ENCODE results near the gene SNAP47.

The SNAP47 gene

DNA sequence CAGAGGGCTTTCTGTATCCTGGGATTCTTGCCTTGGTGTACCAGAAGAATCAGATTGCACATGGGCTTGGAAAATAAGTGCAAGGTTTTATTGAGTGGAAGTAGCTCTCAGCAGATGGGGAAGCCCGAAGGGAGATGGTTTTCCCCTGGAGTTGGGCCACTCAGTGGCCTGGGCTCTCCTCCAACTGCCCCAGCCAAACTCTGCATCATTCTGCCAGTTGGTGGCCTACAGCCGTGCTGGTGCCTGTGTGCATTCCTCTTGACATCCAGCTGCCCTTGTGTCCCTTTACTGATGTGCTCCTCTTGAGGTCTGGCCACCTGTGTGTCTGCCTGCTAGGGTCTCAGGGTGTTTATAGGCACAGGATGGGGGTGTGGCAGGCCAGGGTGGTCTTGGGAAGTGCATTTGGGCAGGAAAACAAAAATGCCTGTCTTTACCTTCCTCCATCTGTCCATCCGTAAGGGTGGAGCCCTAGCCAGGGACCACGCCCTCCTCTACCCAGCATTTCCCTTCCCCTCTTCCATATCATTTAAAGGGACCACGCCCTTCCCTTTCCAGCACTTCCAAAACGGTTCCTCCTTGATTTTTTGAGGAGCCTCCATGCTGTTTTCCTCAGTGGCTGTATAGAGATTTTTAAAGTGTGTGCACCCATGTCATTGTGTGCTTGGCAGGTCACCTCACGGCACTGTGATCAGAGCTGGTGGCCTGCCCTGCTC, 18.9 kb downstream of the SNAP47 start:
- DNase-seq = no peak

DNA sequence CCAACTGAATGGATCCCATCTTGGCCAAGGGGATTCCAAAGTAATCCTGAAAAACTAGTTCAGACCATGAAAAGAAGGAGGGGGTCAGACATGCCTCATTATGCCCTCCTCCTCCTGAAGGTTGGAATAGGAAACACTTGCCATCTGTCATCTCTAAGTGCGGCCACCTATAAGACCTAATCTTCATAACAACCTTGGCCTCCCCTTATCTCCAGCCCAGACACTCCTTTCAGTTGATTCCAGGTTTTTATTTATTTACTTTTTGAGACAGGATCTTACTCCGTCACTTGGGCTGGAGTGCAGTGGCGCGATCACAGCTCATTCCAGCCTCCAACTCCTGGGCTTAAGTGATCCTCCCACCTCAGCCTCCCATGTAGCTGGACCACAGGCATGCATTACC, 19.7 kb downstream of the SNAP47 start:
- DNase-seq = no peak

DNA sequence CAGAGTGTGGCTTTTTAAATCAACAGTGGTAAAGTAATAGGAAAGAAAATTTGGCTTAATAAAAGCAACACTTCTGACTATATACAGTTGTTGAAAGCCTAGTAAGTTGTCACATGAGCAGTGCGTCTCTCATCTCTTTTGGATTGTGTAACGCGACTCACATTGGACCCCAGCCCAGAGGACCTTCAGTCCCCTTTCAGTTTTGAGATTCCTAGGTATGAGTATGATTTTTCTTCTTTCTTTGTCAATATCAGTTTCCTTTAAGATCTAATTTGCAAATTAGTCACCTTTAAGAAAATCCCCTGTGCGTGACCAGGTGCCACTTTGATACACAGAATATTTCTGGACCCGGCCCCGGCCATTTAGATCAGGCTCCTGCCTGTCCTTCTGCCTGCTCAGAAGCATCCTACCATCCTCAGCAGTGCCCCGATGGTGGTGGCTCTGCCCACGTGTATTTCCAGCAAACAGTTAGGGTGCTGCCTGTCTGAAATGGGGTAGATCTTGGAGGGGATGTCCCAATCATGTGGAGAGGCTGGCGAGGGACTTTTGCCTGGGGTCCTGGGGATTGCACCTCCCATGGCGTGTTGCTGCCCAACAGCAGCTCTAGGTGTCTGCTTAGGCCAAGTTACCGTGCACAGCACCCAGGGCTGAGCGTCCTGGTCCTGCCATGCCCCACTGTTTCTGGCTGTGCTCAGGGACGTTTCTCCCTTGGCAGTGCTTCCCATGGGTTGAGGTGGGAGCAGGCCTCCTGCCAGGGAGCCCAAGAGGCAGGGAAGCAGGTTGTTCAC, 21.1 kb downstream of the SNAP47 start:
- DNase-seq = no peak

DNA sequence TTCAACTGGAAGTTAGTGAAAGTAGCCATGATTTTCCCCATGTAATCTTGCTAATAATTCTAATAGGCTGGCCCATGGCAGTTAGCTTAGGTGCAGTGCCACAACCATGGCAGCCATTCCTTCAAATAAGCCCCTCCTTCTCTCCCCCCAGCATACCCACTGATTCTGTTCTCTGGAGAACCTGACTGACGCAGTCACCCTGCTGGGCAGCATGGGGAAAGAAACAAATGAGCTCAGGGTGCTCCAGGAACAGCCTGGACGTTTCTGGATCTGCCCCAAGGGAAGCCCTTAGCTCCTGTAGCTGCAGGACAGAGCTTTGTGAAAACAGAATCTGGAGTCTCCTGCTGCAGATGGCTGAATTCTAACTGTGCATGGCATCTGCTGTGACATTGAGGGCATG, 22.5 kb downstream of the SNAP47 start:
- no peak for DNase-seq

DNA sequence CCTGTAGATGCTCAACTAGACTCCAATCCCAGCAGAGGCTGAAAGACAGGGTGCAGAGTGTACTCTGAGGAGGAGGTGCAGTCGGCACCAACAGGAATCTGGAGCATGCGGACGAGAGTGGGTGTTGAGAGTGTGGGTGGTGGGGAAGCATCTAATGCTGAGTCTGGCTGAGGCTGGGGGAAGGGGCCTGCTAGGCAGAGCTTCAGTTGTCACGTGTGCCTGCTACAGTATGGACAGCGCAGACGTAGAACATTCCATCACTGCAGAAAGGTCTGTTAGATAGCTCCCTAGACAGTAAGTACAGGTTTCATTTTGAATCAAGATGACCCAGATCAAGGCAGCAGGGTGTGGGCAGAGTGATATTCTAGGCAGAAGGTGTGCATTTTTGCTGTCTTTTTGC, 23.1 kb downstream of the SNAP47 start:
- DNase-seq = no peak

DNA sequence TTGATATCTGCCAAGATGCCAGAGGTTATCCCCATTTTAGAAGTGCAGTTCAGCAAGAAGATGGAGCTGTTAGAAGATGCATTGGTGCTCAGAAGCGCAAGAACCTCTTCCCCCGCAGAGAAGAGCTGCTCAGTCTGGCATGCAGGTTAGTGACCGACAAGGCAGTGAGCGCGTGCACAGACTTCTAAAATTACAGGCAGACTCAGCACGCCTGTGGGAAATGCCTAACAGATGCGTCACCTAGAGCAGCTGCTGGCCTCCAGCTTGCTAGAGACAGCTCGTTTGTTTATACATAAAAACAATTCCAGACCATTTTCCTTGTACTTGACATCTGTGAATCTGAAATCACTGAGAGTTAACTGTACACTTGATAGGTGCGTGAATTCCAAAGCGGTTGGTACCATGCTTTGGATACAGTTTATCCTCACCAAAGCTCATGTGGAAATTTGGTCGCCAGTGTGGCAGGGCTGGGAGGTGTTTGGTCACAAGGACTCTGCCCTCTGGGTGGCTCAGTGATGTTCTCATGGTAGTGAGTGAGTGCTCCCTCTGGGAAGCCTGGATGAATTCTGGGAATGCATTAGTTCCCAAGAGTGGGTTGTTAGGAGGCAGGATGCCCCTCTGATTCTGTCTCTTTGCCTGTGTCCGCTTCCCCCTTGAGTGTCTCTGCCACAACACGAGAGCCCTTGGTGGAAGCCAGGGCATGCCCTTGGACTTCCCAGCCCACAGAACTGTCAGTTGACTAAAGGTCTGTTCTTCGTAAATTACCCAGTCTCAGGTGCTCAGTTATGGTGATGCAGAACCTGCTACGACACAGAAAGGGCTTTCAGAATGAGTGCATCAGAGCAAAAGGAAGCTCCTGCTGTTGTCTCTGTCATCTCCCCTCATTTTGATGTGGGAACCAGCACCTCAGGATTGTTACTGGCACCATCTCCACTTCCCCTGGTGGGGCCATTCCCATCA, 24.4 kb downstream of the SNAP47 start:
- no peak for DNase-seq

DNA sequence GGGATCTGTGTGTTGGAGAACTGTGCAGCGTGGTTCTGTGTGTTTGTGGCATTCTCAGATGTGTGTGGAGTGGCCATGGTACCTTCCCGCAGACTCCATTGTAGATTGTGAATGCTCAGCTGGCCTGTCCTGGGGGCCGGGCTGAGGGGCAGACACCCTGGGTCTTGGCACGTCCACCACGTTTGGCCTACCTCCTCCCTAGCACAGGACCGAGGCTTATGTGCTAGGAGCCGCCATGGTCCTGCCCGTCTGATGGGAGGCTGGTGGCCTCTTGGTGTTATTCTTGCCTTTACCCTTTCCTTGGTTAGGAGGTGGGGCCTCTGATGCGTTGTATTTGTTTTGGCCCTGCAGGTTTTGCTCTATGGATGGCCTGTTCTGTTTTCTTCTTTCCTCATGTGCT, 25.1 kb downstream of the SNAP47 start:
- no peak for DNase-seq

DNA sequence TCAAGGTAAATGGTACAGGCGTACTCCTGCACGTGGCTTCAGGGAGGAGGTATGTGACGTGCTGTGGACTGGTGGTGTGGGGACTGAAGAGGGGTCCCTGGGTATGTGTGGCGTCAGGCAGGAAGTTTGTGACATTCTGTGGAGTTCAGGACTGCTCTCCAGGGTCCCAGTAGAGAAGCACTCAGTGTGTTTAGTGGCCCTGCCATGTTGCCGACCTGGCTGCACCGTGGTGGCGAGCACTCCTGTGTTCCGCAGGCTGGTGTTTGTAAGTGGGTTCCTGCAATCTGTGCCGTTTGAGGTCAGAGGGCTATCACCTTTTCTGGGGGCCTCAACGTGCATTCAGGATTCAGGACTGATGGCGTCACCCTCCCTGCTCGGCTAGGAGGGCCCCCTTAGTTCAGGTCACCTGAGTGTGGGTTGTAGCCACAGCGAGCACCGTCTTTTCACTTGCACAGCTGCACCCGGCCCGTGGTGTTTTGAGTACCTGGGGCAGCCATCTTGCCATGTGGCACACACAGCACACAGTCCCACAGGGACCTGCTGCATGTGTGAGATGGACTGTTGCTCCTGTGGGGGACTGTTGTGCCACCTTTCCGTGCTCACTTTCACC, 26.5 kb downstream of the SNAP47 start:
- DNase-seq = no peak

DNA sequence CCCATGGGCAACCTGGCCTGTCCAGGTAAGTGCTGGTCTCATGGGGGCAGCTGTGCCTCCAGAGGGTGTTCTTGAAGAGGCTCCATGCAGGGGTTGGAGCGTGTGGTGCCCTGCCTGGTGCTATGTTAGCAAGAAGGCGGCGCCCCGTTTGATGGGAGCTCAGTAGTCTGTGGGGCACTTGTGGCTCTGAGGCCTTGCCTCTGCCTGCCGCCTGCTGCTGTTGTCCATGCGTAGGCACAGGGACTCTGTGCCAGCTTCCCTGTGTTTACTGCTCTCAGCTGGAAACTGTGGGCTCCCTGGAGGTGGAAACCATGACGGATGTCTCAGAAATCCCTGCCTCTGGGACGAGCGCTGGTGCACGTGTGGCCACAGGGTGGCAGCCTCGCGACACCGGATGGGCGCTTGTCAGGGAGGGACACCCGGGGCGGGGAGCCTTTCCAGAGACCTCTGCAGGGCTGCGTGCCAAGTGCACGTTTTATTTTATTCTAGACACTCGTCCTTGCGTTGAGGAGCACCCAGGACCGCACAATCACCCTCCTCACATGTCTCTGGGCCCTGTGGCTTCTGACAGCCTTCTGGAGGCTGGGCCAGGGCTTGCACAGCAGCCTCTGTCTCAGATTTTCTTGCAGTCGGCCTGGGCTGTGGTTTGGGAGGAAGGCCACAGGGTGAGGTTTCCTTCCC, 27.1 kb downstream of the SNAP47 start:
- DNase-seq = peak; percentile 90

DNA sequence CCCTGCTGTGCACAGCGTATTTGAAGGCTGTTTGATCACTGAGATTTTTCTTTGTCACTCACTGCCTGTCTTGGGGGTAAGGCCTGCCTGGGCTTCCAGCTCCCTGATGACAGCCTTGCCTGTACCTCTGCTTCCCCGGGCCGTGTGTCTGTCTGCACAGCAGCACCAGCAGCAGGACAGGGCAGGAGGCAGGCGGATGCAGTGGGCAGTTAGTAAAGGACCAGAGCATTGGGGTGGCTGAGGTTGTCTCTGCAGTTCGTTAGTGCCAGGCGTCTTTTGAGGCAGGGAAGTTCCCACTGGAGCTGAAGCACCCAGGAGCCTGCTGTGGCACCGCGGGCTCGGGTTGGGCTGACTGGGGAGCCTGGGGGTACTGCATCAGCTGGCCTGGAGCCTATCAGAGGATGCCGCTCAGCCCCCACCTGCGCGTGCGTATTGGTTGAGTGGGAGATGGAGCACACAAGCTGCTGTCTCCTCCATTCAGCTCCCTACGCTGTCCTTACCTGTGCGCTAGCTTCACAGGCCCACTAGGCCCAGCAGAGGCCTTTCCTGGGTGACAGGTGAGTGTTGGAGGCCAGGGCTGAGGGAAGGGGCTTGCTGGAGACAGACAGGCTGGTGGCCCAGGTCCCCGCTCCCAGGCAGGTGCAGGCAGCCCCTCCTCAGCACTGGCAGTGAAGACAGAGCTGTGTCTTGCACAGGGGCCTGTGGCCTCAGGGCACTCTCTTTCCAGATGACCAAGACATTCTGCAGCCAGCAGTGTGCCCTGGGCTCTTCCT, 28.2 kb downstream of the SNAP47 start:
- DNase-seq = no peak

DNA sequence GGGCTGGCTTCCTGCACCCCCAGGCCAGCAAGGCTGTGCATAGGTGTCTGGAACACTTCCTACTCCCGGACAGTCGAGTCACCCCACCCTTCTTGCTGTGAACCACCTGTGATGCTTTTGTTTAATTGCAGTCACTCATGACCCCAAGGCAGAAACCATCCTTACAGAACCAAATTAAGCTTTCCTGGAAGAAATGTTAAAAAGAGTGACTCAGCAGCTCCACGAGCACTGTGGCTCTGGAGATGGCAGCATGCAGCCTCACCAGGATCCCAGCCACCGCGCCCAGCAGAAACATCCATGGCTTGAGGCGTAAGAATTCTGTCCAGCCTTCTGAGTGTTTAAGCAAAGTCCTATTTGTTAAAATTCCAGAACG, 28.8 kb downstream of the SNAP47 start:
- no peak for DNase-seq

DNA sequence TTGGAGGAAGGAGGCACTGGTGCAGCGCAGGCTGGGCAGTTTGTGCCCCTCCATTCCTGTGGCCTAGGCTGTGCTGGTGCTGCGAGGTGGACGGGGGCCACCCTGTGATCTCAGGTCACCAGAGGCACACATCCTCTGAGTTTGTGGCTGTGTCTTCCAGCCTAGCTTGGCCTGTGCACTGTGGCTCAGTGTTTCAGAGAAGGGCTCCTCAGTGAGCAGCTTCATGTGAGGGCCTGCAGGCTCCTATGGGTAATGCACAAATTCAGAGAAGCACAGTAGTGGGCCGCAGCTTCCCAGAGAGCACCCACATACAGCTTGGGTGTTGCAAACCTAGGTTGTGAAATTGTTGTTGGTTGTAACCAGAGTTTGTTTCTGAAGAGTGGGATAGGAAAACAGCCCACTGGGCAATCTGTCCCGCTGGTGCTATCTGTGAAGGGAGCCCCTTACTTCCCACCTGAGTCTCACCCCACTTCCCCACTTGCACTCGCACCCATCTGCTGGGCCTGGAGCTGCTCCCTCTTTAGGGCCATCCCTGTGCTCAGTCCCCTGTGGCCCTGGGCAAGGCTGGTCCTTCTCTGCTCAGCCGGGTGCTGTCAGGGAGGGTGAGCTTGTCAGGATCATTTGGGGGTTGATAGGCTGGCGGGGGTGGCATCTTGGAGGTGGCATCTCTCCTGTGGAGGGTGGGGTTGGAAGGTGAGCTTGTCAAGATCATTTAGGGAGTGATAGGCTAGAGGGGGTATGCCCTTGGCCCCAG, 30.2 kb downstream of the SNAP47 start:
- DNase-seq = no peak

DNA sequence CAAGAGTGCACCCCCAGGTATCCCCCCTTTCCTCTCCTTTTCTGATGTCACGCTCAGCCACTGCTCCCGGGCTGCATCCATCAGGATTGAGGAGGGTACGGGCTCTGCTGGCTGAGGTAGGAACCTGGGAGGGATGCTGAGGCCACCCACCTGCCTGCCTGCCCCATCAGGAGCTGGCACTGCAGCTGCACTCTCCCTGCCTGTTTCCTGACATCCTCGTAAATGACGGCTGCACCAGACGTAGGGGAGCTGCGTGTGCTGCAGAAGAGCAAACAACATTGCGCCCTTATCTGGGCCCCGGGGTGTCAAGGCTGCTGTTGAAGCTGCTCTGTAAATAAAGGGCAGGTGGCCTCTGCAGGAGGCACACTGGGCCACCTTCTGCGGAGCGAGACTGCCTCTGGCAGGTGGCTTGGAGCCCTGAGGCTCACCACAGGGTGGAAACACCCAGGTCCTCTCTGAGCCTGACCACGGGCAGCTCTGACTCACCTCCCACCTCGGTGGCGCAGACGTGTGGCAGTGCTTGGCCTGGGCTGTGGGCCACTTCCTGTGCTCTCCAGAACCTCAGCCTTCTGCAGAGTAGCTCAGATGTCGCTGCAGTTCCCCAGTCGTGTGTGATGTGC, 30.9 kb downstream of the SNAP47 start:
- peak; percentile 92 for DNase-seq

DNA sequence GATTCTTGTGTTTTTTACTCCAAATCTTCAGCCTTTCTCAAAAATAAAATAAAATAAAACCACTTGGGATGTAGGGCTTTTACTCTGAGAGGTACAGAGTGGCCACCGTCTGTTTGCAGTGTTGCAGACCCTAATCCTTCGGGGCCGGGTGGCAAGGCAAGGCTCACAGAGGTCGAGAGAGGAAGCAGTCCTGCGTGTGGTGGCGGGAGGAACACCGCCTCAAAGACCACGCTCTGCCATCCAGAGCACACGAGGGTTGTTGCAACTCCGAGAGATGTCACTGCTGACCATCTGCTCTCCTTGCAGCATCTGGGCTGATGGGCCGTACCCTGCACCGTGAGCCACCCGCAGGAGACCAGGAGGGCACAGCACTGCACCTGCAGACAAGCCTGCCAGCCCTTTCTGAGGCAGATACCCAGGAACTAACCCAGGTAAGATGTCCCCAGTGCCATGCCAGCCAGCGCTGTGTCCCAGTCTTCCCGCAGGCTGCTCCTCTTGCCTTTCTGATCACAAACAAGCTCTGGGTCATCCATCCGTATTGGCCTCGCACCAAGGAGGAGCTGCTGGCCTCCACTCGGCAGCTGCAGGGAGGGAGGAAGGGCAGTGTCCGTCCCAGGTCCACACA, 31.5 kb downstream of the SNAP47 start:
- no peak for DNase-seq

DNA sequence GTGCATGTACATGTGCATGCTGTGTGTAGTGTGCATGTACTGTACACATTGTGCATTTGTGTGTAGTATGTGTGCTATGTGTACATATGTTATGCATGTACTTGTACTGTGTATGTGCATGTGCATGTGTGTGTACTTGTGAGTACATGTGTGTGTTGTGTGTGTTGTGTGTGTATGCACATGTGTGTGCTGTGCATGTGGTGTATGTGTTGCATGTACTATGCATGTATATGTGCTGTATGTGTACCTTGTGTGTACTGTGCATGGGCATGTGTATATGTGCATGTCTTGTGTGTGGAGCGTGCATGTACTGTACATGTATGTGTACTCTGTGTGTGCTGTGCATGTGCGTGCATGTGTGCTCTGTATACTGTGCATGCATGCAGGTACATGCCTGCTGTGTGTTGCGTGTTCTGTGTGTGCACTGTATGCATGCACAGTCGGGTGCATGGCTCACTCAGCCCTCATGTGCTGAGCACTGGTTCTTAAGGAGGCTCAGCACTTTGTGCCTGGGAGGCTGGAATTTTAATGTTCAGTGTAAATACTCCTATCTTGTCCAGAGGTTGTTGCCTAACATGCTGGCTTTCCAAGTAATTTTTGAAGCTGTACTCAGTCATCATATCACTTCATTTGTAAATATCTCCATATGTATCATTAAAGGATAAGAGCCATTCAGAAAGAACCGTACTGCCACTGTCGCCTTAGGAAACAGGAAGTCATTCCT, 32.3 kb downstream of the SNAP47 start:
- no peak for DNase-seq

DNA sequence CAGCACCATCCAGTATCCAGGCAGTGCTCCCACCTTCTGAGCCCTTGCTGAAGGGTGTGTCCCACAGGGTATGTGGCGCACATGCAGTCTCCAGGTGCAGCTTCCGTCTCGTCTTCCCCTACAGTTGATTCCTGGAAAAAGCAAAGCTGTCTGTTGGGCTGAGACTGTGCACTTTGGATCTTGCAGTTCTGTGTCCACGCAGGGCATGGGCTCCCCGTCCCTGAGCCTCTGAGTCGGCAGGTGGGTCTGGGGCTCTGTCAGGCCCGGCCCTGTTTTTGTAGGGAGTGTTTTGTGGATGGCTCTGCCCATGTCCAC, 32.8 kb downstream of the SNAP47 start:
- DNase-seq = no peak

DNA sequence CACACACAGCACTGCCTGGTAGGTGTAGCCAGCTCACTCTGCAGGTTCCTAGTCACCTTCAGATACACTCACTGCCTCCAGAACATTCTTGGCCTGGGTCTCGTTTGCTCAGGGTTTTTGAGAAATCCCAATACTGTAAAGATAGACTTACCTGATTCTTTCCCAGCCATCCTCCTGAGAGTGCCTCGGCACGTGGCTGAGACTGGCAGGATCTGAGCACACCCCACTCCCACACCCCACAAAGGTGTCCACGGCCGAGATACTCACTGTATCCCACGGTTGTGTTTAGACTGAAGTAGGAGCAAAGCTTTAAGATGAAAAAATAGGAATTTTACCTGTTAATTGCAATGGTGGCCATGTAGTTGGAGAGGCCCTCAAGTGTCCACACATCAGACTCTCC, 33.4 kb downstream of the SNAP47 start:
- no peak for DNase-seq

DNA sequence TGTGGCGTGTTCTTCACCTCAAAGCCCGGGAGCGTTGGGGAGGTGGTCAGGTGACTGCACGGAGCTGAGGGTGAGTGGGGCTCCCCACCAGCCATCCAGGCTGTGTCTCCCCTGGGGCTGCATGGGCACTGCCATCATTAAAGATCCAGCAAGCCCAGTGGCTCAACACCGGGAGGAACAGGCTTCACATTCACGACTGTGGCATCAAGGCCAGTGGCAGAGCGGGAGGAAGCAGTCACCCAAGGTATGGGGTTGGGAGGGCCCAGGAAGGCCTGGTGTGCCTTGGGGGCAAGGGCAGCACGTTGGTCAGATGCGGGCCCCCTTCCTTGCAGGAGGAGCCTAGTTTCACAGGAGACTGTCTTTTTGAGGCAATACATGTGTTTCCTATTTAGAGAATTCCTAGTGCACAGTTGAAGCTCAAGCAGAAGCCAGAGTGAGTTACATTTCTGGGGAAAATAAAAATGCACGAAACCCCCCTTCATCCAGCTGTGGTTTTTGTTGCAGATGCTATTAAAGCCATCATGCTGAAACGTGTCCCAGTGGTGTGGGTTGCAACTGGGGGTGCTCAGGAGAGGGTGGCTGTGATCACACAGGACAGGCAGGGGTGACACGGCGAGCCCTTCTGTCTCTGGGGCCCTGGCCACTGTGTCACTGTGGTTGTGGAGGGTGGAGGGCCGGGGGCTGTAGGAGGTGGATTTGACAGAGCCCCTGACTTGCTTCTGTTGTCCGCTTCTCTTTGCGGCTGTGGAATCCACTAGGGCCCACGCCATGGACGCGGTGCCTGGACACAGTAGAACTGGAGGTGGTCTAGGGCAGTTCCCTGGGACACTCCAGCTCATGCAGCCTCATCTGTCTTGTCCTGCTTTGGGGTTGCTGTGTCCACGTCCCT, 34.1 kb downstream of the SNAP47 start:
- DNase-seq = no peak

Measured in CD4-positive, alpha-beta T cell treated with Interleukin-4 for 4 hours (primary cell).